ENCODE data around the gene CD80. TPM values are rescaled to one million over a fixed set of nuclear protein-coding genes. Genes with fewer than 3 reads are reported as not detected.

Gene CD80
- total RNA-seq, 1 donor from 2014 or later: not detected

DNA sequence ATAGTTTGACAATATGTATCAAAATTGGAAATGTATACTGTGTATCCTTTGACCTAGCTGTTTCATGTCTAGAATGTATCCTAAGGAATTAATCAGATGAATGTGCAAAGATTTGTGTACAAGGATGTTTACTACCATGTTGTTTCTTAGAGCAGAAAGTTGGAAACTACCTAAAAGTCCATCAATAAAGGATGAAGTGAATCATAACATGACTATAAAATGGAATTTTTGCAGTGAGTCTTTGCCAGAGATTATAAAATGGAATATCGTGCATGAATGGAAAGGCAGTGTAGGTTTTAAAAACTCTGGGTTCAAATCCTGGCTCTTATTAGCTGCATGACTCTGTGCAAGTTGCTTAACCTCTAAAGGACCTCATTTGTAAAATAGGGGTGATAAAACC is 76.3 kb downstream of the CD80 start:
- no peaks in the 10 kb centered on the region for H3K36me3 Mint-ChIP-seq (ENCODE audit: unreplicated experiment)
- no peak overlapping the region for H3K27ac Mint-ChIP-seq (ENCODE audit: unreplicated experiment)
- no peak for DNase-seq
- no peaks in the 10 kb centered on the region for H3K4me1 Mint-ChIP-seq (ENCODE audit: low read depth, unreplicated experiment)
- no peak overlapping the region for H3K4me3 Mint-ChIP-seq (ENCODE audit: unreplicated experiment)
- H3K27me3 Mint-ChIP-seq (ENCODE audit: unreplicated experiment): no peaks in the 10 kb centered on the region
- no peaks in the 10 kb centered on the region for H3K9me3 Mint-ChIP-seq (ENCODE audit: unreplicated experiment)
- TF ChIP-seq, protein P1, sequence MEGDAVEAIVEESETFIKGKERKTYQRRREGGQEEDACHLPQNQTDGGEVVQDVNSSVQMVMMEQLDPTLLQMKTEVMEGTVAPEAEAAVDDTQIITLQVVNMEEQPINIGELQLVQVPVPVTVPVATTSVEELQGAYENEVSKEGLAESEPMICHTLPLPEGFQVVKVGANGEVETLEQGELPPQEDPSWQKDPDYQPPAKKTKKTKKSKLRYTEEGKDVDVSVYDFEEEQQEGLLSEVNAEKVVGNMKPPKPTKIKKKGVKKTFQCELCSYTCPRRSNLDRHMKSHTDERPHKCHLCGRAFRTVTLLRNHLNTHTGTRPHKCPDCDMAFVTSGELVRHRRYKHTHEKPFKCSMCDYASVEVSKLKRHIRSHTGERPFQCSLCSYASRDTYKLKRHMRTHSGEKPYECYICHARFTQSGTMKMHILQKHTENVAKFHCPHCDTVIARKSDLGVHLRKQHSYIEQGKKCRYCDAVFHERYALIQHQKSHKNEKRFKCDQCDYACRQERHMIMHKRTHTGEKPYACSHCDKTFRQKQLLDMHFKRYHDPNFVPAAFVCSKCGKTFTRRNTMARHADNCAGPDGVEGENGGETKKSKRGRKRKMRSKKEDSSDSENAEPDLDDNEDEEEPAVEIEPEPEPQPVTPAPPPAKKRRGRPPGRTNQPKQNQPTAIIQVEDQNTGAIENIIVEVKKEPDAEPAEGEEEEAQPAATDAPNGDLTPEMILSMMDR (IDR thresholded peaks at IDR 0.05; ENCODE audit: partially characterized antibody, unreplicated experiment): no peak

DNA sequence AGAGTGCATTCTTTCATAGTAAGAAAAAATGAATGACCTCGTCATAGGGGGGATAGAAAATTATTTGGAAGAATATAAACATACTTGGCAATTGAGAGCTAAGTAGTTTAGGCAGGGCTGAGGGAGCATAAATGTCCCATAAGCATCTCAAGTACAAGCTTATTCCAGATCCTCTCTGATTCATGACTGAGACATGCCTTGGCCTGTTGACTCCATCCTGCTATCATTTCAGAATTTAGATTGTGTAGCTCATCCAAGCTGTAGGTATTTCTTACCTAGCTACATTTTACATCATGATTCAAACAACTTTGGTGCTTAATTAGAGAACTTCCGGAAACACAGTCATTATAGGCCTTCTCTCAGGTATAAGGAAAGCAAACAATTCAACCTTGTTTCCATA is 78.3 kb downstream of the CD80 start:
- Mint-ChIP-seq H3K4me3 (ENCODE audit: unreplicated experiment) (no peak overlapping the region), H3K27ac (ENCODE audit: unreplicated experiment) (no peak overlapping the region), H3K9me3 (ENCODE audit: unreplicated experiment) (no peaks in the 10 kb centered on the region), H3K27me3 (ENCODE audit: unreplicated experiment) (no peaks in the 10 kb centered on the region), H3K36me3 (ENCODE audit: unreplicated experiment) (no peaks in the 10 kb centered on the region), H3K4me1 (ENCODE audit: low read depth, unreplicated experiment) (no peaks in the 10 kb centered on the region)
- DNase-seq: no peak
- TF ChIP-seq, protein P1 (IDR thresholded peaks at IDR 0.05; ENCODE audit: partially characterized antibody, unreplicated experiment): no peak

Other genes with a start within 250 kb of the CD80 start
- gene TMEM39A, start 96.0 kb downstream of the CD80 start, total RNA-seq (ENCODE audit: unreplicated experiment): 22.8 TPM
- gene POGLUT1, start 90.7 kb downstream of the CD80 start, total RNA-seq (ENCODE audit: unreplicated experiment): 17.4 TPM
- gene TIMMDC1, start 61.1 kb downstream of the CD80 start, total RNA-seq (ENCODE audit: unreplicated experiment): 75.4 TPM
- gene ADPRH, start 19.9 kb upstream of the CD80 start, total RNA-seq (ENCODE audit: unreplicated experiment): 1.1 TPM
- gene PLA1A, start 38.3 kb upstream of the CD80 start, total RNA-seq (ENCODE audit: unreplicated experiment): not detected
- 1.4 TPM for gene POPDC2, start 101.0 kb upstream of the CD80 start, total RNA-seq (ENCODE audit: unreplicated experiment)
- 38.0 TPM for gene COX17, start 117.8 kb upstream of the CD80 start, total RNA-seq (ENCODE audit: unreplicated experiment)
- gene CFAP91, start 143.4 kb upstream of the CD80 start, total RNA-seq (ENCODE audit: unreplicated experiment): 0.59 TPM
- not detected for gene NR1I2, start 222.5 kb upstream of the CD80 start, total RNA-seq (ENCODE audit: unreplicated experiment)

Data from glutamatergic neuron (in vitro differentiated cells).